ENCODE data around the gene ANGEL1. TPM values are rescaled to one million over a fixed set of nuclear protein-coding genes. Genes with fewer than 3 reads are reported as not detected.

Gene ANGEL1
- polyA plus RNA-seq, 1 donor = 21.3 TPM

DNA sequence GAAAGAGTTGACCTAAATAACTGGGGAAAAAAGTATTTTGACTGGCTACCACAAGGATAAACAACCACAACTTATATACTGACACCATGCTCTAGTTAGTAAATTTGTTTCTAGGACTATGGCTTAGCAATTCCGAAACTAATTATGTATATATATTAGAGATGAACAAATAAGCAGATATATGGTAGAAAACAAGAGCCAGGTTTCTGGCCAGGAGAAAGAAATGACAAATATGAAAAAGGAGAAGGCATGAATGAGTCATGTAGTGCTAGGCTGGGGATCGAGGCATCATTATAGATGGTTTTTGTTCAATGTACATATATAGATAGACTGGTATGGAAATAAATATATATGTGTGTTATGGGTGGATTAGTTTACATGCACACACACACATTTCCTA lies 8.0 kb upstream of the ANGEL1 start:
- DNase-seq (ENCODE audit: low read depth) = no peak

DNA sequence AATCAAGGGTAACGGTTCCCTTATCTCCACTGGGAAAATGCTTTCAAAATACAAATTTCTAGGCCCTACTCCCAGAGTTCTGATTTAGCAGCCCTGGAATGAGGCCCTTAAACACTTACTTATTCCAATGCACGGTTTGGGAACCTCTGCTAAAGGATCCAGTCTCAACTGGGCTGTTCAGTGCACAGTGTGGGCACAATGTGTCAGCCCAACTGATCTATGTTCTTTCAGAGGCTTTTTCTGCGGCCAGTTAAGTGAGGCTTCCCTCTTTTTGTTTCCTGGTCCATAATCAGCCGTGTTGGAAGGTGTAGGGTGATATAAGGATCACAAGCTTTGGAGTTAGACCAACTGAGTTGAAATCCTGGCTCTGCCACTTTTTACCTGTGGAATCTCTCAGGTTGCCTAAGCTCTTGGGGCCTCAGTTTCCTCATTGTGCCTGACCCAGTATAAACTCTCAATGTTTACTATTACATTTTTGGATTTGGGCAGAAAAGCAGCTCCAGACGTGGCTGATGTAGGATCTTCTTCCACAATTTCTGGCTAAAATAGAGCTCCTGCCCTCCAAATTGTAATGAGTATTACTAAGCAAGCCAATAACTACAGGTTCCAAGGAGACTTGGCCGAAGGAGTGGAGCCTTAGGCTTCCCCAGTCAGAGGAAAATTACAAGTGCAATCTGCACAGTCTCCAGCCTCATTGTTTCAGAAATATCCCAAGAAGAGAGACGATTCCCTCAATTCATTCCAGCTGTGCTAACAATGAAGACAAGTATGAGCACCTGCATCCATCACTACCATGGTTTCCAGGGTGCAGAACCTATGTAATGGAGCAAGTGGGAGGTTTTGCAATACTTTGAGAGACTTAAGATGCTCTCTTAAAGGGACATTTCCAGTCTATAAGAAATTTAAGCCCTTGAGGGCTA lies 2.3 kb upstream of the ANGEL1 start:
- DNase-seq (ENCODE audit: low read depth) = peak; percentile 95

DNA sequence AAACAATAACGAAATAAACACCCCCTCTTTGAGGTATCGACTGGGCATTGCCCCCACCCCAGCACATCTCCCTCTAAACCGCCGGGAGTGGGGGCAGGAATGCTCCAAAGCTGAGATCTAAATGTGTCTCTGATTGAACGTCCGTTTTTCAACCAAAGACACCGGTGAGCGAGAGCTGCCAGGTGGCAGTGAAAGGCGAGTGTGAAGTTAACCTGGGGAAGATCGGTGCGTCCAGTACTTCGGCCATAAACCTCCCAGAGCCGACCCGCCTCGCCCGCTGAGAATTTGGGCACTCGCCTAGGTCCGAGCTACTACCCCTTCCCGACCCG lies 625 bp downstream of the ANGEL1 start:
- DNase-seq (ENCODE audit: low read depth) = no peak

DNA sequence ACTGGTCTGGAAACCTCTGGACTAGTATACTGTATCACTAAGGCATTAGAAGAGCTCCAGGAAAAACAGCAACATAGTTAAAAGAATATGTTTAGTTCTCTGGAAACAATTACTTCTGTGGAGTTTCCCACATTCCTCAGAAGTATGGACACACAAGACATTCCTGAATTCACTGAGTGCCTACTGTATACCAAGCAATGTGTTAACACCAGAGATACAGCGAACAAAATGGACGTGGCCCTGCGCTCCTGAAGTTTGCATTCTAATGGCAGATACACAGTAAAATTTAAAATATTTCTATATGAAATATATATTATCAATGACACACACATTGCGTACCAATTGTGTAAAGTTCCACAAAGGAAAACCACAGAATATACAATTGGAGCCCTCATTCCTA lies 1.1 kb downstream of the ANGEL1 start:
- no peak for DNase-seq (ENCODE audit: low read depth)

DNA sequence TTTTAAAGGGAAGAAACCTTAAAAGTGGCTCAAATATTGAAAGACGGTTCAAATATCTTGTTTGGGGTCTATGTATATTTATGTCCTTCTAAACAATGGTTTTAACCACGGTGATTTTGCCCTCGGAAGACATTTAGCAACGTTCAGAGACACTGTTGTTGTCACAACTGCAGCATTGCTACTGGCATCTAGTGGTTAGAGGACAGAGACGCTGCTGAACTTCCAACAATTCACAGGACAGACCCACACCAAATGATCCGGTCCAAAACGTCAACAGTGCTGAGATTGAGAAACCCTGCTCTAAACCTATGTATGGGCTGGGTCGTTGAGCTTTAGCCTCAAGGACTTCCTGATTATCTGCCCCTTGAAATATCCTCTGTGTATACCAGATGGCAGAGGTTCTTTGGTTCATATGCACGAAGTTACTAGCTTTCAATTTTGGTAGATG lies 1.7 kb downstream of the ANGEL1 start:
- DNase-seq (ENCODE audit: low read depth) = no peak

DNA sequence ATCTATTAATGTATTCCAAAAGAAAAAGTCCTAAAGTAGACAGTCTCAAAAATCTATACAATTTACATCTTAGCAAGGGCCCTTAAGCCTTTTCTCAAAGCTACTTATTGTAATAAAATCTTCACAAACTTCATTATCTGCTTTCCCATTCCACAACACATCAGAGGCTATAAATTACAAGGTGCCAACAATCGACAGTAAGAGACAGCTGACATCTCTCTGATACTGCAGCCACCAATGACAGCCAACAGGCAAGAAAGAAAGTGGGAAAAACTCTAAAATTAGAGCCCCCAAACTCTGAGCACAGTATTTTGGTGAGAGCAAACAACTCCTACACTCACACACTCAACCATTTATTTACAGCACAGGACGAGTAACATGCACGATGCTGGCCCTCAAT lies 2.2 kb downstream of the ANGEL1 start:
- no peak for DNase-seq (ENCODE audit: low read depth)

DNA sequence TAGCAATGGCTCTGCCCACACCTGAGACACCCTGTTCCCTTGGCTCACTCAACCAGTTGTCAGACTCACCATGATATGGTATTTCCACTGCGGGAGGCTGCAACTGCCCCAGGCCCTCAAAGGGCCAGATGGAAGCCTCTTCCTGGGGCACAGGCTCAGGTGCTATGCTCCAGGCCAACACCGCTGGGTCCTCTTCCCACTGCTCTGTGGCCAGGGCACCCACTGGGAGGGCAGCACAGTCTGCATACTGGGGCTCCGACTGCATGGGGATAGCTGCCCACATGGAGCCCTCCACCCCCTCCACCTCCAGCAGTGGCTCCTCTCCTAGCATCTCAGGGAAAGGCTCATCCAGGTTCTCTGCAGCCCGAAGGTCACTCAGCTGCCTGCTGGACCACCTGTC lies 3.7 kb downstream of the ANGEL1 start:
- no peak for DNase-seq (ENCODE audit: low read depth)

DNA sequence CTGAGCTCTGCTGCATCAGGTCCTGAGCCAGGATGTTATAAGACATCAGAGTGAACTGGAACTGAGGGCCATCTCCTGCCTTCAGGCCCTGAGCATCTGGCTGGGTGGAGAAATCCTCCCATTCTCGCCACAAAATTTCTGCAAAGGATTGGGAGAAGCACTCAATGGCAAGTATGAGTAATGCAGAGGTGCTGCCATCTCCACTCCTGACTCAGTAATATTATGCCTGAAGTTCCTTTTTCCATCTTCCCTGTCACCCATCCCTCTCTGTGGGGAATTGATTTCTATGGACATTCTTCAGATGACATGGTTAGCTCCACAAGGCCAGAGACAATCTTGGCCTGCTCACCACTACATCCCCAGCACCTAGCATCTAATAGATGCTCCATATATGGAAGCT lies 4.7 kb downstream of the ANGEL1 start:
- DNase-seq (ENCODE audit: low read depth) = no peak

DNA sequence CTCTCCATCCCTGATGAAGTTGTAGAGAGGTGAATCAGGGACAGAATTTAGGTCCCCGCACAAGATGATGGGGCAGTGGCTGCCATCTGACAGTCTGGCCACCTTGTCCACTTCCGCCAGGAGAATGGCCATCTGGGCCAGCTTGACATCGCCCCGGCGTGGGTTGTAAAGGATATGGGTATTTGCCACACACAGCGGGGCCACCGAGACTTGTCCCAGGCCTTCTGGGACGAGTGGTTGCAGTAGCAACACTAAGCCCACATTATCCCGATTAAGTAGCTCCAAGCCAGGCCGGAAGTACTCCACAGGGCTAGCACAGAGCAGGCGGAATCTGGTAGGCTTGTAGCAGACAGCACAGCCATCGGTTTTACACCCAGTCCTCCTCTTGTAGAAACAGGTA lies 6.2 kb downstream of the ANGEL1 start:
- no peak for DNase-seq (ENCODE audit: low read depth)

DNA sequence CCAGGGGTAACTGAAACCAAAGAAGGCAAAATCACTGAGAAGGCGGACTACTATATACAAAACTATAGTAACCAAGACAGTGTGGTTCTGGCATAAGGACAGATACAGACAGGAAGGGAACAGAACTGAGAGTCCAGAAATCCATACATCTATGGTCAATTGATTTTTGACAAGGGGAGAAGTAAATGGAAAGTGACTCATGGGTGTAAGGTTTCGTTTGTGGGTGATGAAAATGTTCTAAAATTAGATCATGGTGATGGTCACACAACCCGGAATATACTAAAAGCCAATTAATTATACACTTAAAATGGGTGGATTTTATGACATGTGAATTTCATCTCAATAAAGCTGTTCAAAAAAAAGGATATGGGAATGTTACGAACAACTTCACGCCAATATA lies 18.7 kb downstream of the ANGEL1 start:
- no peak for DNase-seq (ENCODE audit: low read depth)

DNA sequence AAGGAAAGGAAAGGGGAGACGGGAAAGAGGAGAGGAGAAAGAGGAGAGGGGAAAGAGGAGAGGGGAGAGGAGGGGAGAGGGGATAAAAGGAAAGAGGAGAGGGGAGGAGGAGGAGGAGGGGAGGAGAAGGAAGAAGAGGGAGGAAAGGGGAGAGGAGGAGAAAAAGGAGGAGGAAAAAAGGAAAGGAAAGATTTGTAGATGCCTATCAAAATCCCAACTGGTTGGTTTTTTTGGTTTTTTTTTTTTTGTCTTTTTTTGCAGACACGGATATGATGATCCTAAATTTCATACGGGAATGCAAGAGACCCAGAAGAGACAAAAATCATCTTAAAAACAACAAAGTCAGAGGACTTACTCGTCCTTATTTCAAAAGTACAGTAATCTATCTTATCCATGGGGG lies 19.4 kb downstream of the ANGEL1 start:
- no peak for DNase-seq (ENCODE audit: low read depth)

DNA sequence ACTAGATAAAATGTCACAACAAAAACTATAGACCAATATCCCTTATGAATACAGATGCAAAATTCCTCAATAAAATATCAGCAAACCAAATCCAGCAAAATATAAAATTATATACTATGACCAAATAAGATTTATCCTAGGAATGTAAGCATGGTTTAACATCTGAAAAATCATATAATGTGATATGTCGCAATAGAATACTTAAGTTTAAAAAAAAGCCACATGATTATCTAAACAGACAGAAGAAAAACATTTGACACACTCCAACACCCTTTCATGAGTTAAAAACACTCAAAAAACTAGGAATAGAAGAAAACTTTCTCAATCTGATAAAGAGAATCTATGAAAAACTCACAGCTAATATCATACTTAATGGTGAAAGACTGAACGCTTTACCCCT lies 20.3 kb downstream of the ANGEL1 start:
- no peak for DNase-seq (ENCODE audit: low read depth)

DNA sequence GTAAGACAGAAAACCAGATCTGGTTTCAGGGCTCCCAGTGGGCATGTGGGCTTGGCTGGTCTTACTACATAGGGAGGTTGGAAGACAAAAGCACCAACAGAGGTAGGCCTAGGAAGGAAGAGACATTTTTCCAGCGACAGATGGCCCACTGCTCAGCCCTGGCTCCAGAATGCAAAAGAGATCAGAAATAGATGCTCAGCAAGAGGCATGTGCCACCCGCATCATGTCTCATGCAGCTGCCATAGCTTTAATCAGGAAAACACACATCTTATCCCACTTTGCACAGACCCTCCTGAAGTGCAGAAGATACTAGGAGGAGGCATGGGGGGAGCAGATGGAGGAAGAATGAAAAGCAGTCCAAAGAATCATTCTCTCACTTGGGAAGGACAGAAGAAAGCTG lies 26.1 kb downstream of the ANGEL1 start:
- no peak for DNase-seq (ENCODE audit: low read depth)

DNA sequence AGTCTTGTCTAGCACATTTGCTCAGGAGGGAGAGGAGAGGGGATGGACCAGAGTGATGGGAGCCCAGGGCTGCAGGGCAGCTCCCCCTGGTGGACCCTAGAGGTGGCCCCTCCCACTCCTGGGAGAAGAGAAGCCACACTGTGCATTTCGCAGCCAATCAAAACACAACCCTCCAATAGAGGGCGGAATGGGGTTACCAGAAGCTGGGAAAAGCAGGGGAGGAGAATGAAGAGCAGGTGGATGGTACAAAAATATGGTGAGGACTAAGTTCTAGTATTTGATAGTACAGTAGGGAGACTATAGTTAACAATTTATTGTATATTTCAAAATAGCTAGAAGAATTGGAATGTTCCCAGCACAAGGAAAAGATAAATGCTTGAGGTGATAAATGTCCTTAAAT lies 27.8 kb downstream of the ANGEL1 start:
- DNase-seq (ENCODE audit: low read depth) = no peak

DNA sequence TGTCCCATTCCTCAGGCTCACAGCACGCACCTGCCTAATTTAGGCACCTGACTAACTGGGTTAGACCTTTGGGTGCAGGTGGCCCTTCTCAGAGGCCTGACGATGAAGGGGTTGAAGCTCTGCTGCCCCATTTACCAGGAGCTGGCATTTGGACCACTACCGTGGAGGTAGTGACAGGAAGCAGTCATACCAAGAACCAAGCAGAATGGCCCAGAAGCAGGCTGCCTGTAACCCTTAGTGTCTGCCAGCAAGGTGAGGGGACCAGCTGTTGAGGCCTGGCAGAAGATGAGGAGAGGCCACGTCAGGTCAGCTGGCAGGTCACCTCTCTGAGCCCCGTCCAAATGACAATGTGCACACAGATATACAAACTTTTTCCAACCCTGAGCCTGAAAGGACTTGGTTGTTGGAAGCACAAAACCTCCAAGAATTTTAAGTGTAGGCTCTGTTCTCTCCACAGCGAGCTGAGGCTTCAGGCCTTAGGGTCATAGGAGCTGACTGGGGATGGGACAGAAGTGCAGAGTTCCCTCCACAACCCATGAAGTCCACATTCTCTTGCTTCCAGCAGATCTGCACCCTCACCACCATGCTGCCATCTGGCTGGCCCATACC lies 28.3 kb downstream of the ANGEL1 start:
- no peak for DNase-seq (ENCODE audit: low read depth)

DNA sequence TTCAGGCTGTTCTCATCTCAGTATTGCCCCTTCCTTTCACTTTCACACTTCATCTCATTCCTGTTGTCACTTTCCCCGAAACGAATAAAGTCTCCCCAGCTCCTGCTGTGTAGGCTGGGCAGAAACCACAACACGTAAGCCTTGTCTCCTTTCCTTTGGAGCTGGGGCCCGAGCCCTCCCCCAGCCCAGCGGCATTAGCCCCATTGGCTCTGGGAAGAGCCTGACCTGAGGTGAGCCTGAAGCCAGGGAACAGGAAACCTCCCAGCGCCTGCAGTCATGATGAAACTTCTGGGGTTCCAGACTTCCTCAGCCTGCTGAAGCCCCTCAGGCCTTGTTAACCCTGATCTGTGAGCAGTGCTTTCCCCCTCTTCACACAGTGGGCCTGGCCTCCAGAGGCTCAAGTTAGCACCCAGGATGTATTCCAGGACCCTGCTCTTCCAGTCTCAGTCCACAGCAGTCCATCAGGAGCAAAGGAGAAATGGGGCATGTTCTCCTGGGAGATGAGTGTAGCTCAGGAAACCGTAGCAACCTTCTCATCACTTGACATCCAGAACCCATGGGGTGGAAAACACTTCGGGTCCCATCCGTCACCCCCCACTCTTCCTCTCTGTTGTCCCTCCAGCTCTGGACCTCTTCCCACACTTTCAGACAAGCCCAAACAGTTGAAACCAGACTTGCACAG lies 29.7 kb downstream of the ANGEL1 start:
- no peak for DNase-seq (ENCODE audit: low read depth)

DNA sequence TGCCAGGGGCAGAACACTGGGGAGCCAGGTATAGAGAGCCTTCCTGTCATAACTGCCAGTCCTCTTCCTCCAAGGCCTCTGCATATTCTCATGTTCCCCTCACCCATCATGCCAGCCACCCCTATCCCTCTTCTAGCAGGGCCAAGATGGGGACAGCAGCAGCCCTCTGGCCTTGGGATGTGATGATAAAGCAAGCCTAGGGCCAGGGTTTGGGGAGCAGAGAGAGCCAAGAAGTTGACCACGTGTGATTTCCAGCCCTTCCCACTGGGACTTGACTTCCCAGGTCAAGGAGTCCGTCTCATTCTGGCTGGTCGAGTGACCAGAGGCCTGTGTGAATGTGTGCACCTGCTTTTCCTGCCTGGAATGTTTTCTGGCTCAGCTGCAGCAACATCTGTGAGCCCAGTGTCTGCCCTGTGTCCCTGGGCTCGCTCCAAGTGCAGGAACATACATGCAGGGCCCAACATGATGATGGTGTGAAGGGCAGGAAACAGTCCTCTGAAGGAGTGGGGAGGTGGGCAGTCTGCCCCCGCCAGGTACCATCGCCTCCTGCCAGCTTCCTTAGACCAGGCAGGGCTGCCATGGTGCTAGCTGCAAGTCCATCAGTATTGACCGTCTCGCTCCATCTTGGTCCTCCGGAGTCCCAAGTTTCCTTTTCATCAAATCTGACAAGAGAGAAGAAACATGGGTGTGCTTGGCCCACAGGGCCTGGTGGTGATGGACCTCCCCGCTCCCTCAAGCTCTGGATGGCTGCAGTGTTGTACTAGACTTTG lies 30.4 kb downstream of the ANGEL1 start:
- no peak for DNase-seq (ENCODE audit: low read depth)

DNA sequence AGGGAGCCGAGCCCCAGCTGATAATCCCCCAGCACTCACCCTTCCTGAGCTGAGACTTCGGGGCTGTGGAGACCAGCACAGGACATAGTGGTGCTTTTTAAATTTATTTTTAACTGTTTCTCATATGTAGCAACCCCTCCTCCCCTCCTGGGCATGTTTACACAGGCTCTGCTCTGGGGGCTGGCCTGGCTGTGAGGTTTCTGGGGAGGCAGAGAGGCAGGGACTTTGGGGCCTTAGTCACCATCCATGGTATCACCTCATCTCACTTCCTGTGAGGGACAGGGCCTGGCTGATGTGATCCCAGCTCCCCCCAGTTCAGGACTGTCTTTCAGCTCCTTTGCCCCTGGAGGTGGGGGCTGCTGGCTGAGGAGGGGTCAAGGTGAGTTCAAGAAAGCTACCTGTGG lies 31.0 kb downstream of the ANGEL1 start:
- no peak for DNase-seq (ENCODE audit: low read depth)

DNA sequence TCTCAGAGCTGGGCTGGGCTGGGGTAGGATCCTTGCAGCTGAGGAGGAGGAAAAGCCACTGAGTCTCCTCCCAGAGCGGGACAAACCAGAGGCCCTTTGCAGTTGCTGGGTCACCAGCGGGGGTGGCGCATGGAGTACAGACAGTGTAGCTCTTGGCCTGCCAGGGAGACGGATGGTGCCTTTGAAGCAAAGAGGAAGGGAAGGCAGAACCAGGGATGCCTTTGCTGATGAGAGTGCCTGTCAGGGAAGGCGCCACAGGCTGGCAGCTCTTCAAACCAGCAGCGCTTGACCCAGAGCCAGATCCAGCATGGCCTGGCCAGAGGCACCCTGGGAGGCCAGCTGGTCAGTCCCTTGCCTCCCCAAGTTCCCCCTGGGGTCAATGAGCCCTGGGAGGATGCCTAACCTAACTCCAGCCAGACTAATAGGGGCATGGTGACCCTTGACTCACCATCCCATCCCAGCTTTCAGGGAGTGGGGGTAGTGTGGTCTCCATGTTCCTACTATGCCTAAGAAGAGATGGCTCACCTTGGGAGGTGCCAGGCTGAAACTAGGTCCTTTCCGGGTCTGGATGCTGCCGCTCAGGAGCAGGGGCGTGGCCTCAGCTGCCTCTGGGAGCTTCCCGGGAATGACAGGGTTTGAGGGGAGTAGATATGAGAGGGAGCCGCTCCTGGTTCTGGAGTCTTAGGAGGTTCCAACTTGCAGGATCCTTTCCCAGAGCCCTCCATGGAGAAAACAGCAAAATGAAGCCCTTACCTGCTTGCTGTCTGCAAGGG lies 31.6 kb downstream of the ANGEL1 start:
- no peak for DNase-seq (ENCODE audit: low read depth)

DNA sequence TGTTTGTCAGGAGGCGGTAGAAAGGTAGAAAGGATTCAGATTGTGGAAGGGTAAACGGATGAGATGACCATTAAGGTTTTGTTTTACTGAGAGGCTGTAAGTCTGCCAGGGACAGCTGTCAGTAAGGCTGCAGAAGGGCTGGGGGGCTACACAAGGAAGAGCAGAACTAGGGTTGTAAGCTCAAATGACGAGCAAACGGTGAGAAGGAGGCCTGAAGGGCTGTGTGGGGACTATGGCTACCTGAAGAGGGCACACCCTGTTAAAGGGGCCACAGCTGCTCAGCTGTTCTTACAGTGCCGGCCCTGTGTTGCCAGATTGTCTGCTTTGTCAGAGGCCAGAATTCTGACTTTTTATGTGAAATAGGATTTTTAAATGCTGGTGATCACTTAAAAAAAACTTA lies 32.3 kb downstream of the ANGEL1 start:
- no peak for DNase-seq (ENCODE audit: low read depth)

DNA sequence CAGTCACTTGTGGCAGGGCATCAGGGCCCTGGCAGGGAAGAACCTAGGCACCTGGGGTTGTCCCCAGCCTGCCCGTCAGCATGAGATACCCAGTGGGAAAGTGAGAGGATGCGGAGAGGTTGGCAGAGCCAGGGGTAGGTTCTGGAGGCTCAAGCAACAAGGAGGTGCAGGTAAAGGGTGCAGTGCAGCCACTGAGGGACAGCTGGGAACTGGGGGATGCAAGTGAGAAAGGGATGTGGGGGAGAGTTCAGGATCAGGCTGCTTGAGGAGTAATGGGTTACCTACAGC lies 32.7 kb downstream of the ANGEL1 start:
- DNase-seq (ENCODE audit: low read depth) = no peak

All from forelimb muscle (tissue), 1 donor.